ENCODE measurements around the gene HOXA4.

Gene HOXA4

GRCh38 chr7:27162561-27163287, 32.2 kb upstream of the HOXA4 start:
- Mint-ChIP-seq H3K27me3 (ENCODE audit: low read depth, poor library complexity) (peaks cover 5% of the 10 kb centered on the region), H3K9me3 (no peaks in the 10 kb centered on the region), H3K4me1 (peaks cover 36% of the 10 kb centered on the region), H3K4me3 (peak overlapping the region; percentile 97), H3K27ac (peak overlapping the region; percentile 99), H3K36me3 (ENCODE audit: low read depth) (peaks cover 46% of the 10 kb centered on the region)
- DNase-seq = no peak
- no peak for TF ChIP-seq CTCF (IDR thresholded peaks at IDR 0.05)

- TF ChIP-seq CTCF (IDR thresholded peaks at IDR 0.05) = no peak
- peaks cover 5% of the 10 kb centered on the region for H3K27me3 Mint-ChIP-seq (ENCODE audit: low read depth, poor library complexity)
- peak overlapping the region; percentile 97 for H3K4me3 Mint-ChIP-seq
- DNase-seq = peak; percentile 57
- peaks cover 31% of the 10 kb centered on the region for H3K4me1 Mint-ChIP-seq
- H3K36me3 Mint-ChIP-seq (ENCODE audit: low read depth) = peaks cover 39% of the 10 kb centered on the region
- H3K9me3 Mint-ChIP-seq = no peaks in the 10 kb centered on the region
- H3K27ac Mint-ChIP-seq = peak overlapping the region; percentile 99
Measured at GRCh38 chr7:27161721-27162560, 31.4 kb upstream of the HOXA4 start.

- H3K4me1 Mint-ChIP-seq = peaks cover 30% of the 10 kb centered on the region
- H3K9me3 Mint-ChIP-seq = no peaks in the 10 kb centered on the region
- TF ChIP-seq CTCF (IDR thresholded peaks at IDR 0.05) = no peak
- H3K36me3 Mint-ChIP-seq (ENCODE audit: low read depth) = peaks cover 37% of the 10 kb centered on the region
- peaks cover 5% of the 10 kb centered on the region for H3K27me3 Mint-ChIP-seq (ENCODE audit: low read depth, poor library complexity)
- H3K27ac Mint-ChIP-seq = peak overlapping the region; percentile 96
- peak overlapping the region; percentile 97 for H3K4me3 Mint-ChIP-seq
- DNase-seq = peak; percentile 61
Measured at GRCh38 chr7:27161214-27161720, 30.7 kb upstream of the HOXA4 start.

GRCh38 chr7:27160546-27161213, 30.1 kb upstream of the HOXA4 start:
- H3K4me1 Mint-ChIP-seq = peaks cover 28% of the 10 kb centered on the region
- no peaks in the 10 kb centered on the region for H3K9me3 Mint-ChIP-seq
- TF ChIP-seq CTCF (IDR thresholded peaks at IDR 0.05) = peak; percentile 100
- DNase-seq = peak; percentile 98
- H3K27ac Mint-ChIP-seq = peak overlapping the region; percentile 99
- peak overlapping the region; percentile 97 for H3K4me3 Mint-ChIP-seq
- peaks cover 5% of the 10 kb centered on the region for H3K27me3 Mint-ChIP-seq (ENCODE audit: low read depth, poor library complexity)
- H3K36me3 Mint-ChIP-seq (ENCODE audit: low read depth) = peaks cover 34% of the 10 kb centered on the region

GRCh38 chr7:27160145-27160545, 29.6 kb upstream of the HOXA4 start:
- Mint-ChIP-seq H3K9me3 (no peaks in the 10 kb centered on the region), H3K27ac (peak overlapping the region; percentile 99), H3K4me1 (peaks cover 25% of the 10 kb centered on the region), H3K27me3 (ENCODE audit: low read depth, poor library complexity) (peaks cover 5% of the 10 kb centered on the region), H3K4me3 (peak overlapping the region; percentile 97), H3K36me3 (ENCODE audit: low read depth) (peaks cover 31% of the 10 kb centered on the region)
- no peak for TF ChIP-seq CTCF (IDR thresholded peaks at IDR 0.05)
- DNase-seq = peak; percentile 34
